HepG2 (cell line): ENCODE data around the gene RBX1. TPM values are rescaled to one million over a fixed set of nuclear protein-coding genes. Genes with fewer than 3 reads are reported as not detected.

Experiments used
- CCDC6 ChIP-seq: sonication (generic); formaldehyde crosslinking; IDR thresholded peaks from 2 replicates; pipeline ENCODE4 v1.8.1; 2022; ENCODE audit warnings: mild to moderate bottlenecking, missing genetic modification reagents, moderate library complexity
- HDAC2 ChIP-seq: sonication (generic); formaldehyde crosslinking; IDR thresholded peaks from 2 replicates; pipeline ENCODE4 v1.4.0; 2020; ENCODE audit warnings: missing genetic modification reagents
- HES4 ChIP-seq: sonication (generic); formaldehyde crosslinking; IDR thresholded peaks from 2 replicates; pipeline ENCODE4 v1.9.0; 2021; ENCODE audit warnings: mild to moderate bottlenecking, missing genetic modification reagents, borderline replicate concordance
- MAFK ChIP-seq, 2 experiments: IDR thresholded peaks in 1 of 2; conservative IDR thresholded peaks in 1 of 2; 2 replicates each; pipeline ENCODE4 v1.6.1; 2011; ENCODE audit warnings: improper control_type of control experiment in 2 of 2, low read length in 2 of 2
- NBN ChIP-seq: fragments of 450-650 bp; conservative IDR thresholded peaks from 2 replicates; pipeline ENCODE4 v1.6.1; 2017
- SNRNP70 ChIP-seq: fragments of 200-400 bp; formaldehyde crosslinking; IDR thresholded peaks from 2 replicates; pipeline ENCODE4 v1.6.1; 2017; ENCODE audit warnings: mild to moderate bottlenecking, low read depth, low read length, moderate library complexity
- ZFP36 ChIP-seq: fragments of 150-350 bp; IDR thresholded peaks from 2 replicates; pipeline ENCODE4 v1.6.1; 2018; ENCODE audit warnings: borderline replicate concordance, low read length, low read depth; ENCODE audit not compliant: partially characterized antibody
- ZKSCAN1 ChIP-seq: fragments of 150-350 bp; IDR thresholded peaks from 2 replicates; pipeline ENCODE4 v1.6.1; 2014; ENCODE audit warnings: low read length
- ZNF143 ChIP-seq: sonication (generic); formaldehyde crosslinking; IDR thresholded peaks from 2 replicates; pipeline ENCODE4 v1.4.0; 2020; ENCODE audit warnings: missing genetic modification reagents
- ZNF20 ChIP-seq: sonication (generic); formaldehyde crosslinking; IDR thresholded peaks from 2 replicates; pipeline ENCODE4 v1.4.0; 2020; ENCODE audit warnings: mild to moderate bottlenecking, moderate library complexity, missing genetic modification reagents
- ZNF567 ChIP-seq: sonication (generic); formaldehyde crosslinking; IDR thresholded peaks from 2 replicates; pipeline ENCODE4 v1.8.1; 2023; ENCODE audit warnings: mild to moderate bottlenecking, missing genetic modification reagents, borderline replicate concordance
- ZNF605 ChIP-seq: sonication (generic); formaldehyde crosslinking; IDR thresholded peaks from 2 replicates; pipeline ENCODE4 v1.8.0; 2022; ENCODE audit warnings: mild to moderate bottlenecking, missing genetic modification reagents
- polyA plus RNA-seq, 8 experiments: library from polyadenylated mRNA; depleted of rRNA in 3 of 8; stranded (reverse) in 7 of 8; unstranded in 1 of 8; fragments of >200 nt; fragmentation: Illumina TruSeq in 4 of 8; extraction: Trizol in 4 of 8; gene quantifications; 2 replicates each; pipeline versions ENCODE4 v1.2.1 to v1.2.3, GENCODE V29; 2011 to 2016; ENCODE audit warnings: low read depth in 4 of 8, missing spikeins in 1 of 8, mixed read lengths in 1 of 8; ENCODE audit not compliant: insufficient read depth in 1 of 8
- total RNA-seq, 5 experiments: library from RNA; depleted of rRNA; stranded (reverse); fragments of >200 nt; fragmentation: Illumina TruSeq; extraction: Trizol; gene quantifications; 2 replicates each; pipeline ENCODE4 v1.2.3, GENCODE V29; 2016; ENCODE audit warnings: low read depth in 1 of 5
- TF ChIP-seq, protein P1 (sequence below): IDR thresholded peaks from 2 replicates; pipeline ENCODE4 v1.6.1; 2016; ENCODE audit warnings: low read depth, control low read depth
- TF ChIP-seq, protein P2 (sequence below): sonication (generic); formaldehyde crosslinking; IDR thresholded peaks from 2 replicates; pipeline ENCODE4 v1.9.0; 2021; ENCODE audit warnings: mild to moderate bottlenecking, missing genetic modification reagents
- TF ChIP-seq, protein P3 (sequence below): sonication (generic); formaldehyde crosslinking; IDR thresholded peaks from 2 replicates; pipeline ENCODE4 v1.4.0; 2020; ENCODE audit warnings: missing genetic modification reagents
- TF ChIP-seq, protein P4 (sequence below): sonication (generic); formaldehyde crosslinking; IDR thresholded peaks from 2 replicates; pipeline ENCODE4 v1.5.1; 2020; ENCODE audit warnings: mild to moderate bottlenecking, missing genetic modification reagents, moderate library complexity

The RBX1 gene
- total and polyA plus RNA-seq, 2 of the 13 experiments (the other 11 are each of a cell fraction or from before 2014, with no cell fraction given), result 84.9 to 90.2 TPM

DNA sequence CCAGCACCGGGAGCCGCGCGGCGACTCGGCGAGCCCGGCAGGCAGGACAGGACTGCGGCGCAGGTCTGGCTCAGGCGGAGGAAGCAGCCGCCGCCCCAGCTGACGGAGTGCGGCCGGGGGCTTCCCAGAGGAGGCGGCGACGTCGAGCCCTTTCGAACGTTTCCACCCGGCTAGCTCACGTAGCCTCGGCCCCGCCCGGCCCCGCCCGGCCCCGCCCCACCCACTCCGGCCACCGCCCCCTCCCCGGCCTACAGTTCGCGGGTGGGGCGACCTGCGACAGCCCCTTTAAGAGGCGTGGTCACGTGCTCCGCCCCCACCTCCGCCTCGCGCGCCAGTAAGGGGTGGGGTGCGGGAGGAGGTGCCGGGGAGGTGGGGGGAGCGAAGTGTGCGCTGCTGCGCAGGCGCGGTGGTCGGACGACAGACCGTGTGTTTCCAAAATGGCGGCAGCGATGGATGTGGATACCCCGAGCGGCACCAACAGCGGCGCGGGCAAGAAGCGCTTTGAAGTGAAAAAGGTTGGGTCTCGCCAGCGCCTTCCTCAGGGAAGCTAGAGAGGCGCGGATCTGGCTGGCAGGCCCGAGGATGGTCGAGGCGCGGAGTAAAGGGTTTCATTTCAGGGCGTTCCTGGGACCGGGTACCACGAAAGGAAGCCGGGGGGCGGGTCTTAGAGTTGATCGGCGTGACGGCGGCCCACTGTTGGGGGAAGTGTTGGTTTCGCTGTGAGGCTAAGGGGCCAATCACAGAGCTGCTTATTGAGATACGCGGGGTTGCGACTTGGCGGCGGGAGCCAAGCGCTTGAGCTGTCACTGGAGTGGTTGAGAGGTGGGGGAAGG is at the start of gene RBX1 (continued):
- no peak for TF ChIP-seq ZNF20 (CRISPR knock-in tag)
- no peak for TF ChIP-seq ZNF605 (CRISPR knock-in tag)
- peak; percentile 76; the same call in 1 of the 2 replicates for TF ChIP-seq CCDC6 (CRISPR knock-in tag)
- TF ChIP-seq, protein P1, sequence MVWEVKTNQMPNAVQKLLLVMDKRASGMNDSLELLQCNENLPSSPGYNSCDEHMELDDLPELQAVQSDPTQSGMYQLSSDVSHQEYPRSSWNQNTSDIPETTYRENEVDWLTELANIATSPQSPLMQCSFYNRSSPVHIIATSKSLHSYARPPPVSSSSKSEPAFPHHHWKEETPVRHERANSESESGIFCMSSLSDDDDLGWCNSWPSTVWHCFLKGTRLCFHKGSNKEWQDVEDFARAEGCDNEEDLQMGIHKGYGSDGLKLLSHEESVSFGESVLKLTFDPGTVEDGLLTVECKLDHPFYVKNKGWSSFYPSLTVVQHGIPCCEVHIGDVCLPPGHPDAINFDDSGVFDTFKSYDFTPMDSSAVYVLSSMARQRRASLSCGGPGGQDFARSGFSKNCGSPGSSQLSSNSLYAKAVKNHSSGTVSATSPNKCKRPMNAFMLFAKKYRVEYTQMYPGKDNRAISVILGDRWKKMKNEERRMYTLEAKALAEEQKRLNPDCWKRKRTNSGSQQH (CRISPR knock-in tag), result peak; percentile 1; the same call in 1 of the 2 replicates
- TF ChIP-seq, protein P2, sequence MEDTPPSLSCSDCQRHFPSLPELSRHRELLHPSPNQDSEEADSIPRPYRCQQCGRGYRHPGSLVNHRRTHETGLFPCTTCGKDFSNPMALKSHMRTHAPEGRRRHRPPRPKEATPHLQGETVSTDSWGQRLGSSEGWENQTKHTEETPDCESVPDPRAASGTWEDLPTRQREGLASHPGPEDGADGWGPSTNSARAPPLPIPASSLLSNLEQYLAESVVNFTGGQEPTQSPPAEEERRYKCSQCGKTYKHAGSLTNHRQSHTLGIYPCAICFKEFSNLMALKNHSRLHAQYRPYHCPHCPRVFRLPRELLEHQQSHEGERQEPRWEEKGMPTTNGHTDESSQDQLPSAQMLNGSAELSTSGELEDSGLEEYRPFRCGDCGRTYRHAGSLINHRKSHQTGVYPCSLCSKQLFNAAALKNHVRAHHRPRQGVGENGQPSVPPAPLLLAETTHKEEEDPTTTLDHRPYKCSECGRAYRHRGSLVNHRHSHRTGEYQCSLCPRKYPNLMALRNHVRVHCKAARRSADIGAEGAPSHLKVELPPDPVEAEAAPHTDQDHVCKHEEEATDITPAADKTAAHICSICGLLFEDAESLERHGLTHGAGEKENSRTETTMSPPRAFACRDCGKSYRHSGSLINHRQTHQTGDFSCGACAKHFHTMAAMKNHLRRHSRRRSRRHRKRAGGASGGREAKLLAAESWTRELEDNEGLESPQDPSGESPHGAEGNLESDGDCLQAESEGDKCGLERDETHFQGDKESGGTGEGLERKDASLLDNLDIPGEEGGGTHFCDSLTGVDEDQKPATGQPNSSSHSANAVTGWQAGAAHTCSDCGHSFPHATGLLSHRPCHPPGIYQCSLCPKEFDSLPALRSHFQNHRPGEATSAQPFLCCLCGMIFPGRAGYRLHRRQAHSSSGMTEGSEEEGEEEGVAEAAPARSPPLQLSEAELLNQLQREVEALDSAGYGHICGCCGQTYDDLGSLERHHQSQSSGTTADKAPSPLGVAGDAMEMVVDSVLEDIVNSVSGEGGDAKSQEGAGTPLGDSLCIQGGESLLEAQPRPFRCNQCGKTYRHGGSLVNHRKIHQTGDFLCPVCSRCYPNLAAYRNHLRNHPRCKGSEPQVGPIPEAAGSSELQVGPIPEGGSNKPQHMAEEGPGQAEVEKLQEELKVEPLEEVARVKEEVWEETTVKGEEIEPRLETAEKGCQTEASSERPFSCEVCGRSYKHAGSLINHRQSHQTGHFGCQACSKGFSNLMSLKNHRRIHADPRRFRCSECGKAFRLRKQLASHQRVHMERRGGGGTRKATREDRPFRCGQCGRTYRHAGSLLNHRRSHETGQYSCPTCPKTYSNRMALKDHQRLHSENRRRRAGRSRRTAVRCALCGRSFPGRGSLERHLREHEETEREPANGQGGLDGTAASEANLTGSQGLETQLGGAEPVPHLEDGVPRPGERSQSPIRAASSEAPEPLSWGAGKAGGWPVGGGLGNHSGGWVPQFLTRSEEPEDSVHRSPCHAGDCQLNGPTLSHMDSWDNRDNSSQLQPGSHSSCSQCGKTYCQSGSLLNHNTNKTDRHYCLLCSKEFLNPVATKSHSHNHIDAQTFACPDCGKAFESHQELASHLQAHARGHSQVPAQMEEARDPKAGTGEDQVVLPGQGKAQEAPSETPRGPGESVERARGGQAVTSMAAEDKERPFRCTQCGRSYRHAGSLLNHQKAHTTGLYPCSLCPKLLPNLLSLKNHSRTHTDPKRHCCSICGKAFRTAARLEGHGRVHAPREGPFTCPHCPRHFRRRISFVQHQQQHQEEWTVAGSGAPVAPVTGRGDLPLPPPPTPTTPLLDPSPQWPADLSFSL (CRISPR knock-in tag), result no peak
- TF ChIP-seq NBN, result no peak
- TF ChIP-seq, protein P3, sequence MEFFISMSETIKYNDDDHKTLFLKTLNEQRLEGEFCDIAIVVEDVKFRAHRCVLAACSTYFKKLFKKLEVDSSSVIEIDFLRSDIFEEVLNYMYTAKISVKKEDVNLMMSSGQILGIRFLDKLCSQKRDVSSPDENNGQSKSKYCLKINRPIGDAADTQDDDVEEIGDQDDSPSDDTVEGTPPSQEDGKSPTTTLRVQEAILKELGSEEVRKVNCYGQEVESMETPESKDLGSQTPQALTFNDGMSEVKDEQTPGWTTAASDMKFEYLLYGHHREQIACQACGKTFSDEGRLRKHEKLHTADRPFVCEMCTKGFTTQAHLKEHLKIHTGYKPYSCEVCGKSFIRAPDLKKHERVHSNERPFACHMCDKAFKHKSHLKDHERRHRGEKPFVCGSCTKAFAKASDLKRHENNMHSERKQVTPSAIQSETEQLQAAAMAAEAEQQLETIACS (CRISPR knock-in tag), result no peak
- TF ChIP-seq HES4, result peak; percentile 73
- no peak for TF ChIP-seq ZNF567 (CRISPR knock-in tag)
- no peak for TF ChIP-seq ZKSCAN1
- no peak for TF ChIP-seq SNRNP70
- TF ChIP-seq, protein P4, sequence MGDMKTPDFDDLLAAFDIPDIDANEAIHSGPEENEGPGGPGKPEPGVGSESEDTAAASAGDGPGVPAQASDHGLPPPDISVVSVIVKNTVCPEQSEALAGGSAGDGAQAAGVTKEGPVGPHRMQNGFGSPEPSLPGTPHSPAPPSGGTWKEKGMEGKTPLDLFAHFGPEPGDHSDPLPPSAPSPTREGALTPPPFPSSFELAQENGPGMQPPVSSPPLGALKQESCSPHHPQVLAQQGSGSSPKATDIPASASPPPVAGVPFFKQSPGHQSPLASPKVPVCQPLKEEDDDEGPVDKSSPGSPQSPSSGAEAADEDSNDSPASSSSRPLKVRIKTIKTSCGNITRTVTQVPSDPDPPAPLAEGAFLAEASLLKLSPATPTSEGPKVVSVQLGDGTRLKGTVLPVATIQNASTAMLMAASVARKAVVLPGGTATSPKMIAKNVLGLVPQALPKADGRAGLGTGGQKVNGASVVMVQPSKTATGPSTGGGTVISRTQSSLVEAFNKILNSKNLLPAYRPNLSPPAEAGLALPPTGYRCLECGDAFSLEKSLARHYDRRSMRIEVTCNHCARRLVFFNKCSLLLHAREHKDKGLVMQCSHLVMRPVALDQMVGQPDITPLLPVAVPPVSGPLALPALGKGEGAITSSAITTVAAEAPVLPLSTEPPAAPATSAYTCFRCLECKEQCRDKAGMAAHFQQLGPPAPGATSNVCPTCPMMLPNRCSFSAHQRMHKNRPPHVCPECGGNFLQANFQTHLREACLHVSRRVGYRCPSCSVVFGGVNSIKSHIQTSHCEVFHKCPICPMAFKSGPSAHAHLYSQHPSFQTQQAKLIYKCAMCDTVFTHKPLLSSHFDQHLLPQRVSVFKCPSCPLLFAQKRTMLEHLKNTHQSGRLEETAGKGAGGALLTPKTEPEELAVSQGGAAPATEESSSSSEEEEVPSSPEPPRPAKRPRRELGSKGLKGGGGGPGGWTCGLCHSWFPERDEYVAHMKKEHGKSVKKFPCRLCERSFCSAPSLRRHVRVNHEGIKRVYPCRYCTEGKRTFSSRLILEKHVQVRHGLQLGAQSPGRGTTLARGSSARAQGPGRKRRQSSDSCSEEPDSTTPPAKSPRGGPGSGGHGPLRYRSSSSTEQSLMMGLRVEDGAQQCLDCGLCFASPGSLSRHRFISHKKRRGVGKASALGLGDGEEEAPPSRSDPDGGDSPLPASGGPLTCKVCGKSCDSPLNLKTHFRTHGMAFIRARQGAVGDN (CRISPR knock-in tag), result peak; percentile 80
- TF ChIP-seq ZNF143, result no peak
- TF ChIP-seq HDAC2 (CRISPR knock-in tag), result no peak
- peak; percentile 92 for TF ChIP-seq ZFP36
- TF ChIP-seq MAFK (conservative IDR thresholded peaks at IDR 0.05 in 1 of 2, IDR thresholded peaks at IDR 0.05 in 1 of 2; ENCODE audit: low read length in 2 of 2), result no peak
